Pulmonary artery endothelial cell (primary cell): ENCODE results near the gene PCDHGA9. TPM values are rescaled to one million over a fixed set of nuclear protein-coding genes. Genes with fewer than 3 reads are reported as not detected.
"Not testable (repeated sequence)": the region's sequence is repeated elsewhere in the genome, so short reads cannot be mapped to it uniquely, and the experiment has no call there.

Source experiments
- DNase-seq: peaks from one replicate; pipeline ENCODE4 v3.0.0-alpha.2; 2011; ENCODE audit warnings: low read depth, low spot score
- total RNA-seq: library from RNA; depleted of rRNA; stranded (reverse); fragments of >200 nt; gene quantifications from 2 replicates; pipeline ENCODE4 v1.2.3, GENCODE V29; 2014

Gene PCDHGA9
- total RNA-seq, 1 donor from 2014 or later, result 1.2 TPM

DNA sequence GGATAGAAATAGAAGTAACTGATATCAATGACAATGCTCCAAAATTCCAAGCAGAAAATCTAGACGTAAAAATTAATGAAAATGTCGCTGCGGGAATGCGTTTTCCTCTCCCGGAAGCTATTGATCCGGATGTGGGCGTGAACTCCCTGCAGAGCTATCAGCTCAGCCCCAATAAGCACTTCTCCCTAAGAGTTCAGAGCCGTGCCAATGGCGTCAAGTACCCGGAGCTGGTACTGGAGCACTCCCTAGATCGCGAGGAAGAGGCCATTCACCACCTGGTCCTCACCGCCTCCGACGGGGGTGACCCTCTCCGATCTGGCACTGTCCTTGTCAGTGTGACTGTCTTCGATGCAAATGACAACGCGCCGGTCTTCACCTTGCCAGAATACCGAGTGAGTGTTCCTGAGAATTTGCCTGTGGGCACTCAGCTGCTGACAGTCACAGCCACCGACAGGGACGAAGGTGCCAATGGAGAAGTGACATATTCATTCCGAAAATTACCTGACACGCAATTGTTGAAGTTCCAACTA lies 11.0 kb downstream of the PCDHGA9 start:
- DNase-seq, result no peak

DNA sequence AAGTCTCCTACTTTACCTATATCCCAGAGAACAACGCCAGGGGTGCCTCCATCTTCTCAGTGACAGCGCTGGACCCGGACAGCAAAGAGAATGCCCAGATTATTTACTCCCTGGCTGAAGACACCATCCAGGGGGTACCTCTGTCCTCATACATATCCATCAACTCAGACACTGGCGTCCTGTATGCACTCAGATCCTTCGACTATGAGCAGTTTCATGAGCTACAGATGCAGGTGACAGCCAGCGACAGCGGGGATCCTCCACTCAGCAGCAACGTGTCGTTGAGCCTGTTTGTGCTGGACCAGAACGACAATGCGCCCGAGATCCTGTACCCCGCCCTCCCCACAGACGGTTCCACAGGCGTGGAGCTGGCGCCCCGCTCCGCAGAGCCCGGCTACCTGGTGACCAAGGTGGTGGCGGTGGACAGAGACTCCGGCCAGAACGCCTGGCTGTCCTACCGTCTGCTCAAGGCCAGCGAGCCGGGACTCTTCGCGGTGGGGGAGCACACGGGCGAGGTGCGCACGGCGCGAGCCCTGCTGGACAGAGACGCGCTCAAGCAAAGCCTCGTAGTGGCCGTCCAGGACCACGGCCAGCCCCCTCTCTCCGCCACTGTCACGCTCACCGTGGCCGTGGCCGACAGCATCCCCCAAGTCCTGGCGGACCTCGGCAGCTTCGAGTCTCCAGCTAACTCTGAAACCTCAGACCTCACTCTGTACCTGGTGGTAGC lies 12.1 kb downstream of the PCDHGA9 start:
- not testable (repeated sequence) for DNase-seq

DNA sequence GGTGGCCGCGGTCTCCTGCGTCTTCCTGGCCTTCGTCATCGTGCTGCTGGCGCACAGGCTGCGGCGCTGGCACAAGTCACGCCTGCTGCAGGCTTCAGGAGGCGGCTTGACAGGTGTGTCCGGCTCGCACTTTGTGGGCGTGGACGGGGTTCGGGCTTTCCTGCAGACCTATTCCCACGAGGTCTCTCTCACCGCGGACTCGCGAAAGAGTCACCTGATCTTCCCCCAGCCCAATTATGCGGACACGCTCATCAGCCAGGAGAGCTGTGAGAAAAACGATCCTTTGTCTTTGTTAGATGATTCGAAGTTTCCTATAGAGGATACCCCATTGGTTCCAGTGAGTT lies 12.7 kb downstream of the PCDHGA9 start:
- DNase-seq, result not testable (repeated sequence)

DNA sequence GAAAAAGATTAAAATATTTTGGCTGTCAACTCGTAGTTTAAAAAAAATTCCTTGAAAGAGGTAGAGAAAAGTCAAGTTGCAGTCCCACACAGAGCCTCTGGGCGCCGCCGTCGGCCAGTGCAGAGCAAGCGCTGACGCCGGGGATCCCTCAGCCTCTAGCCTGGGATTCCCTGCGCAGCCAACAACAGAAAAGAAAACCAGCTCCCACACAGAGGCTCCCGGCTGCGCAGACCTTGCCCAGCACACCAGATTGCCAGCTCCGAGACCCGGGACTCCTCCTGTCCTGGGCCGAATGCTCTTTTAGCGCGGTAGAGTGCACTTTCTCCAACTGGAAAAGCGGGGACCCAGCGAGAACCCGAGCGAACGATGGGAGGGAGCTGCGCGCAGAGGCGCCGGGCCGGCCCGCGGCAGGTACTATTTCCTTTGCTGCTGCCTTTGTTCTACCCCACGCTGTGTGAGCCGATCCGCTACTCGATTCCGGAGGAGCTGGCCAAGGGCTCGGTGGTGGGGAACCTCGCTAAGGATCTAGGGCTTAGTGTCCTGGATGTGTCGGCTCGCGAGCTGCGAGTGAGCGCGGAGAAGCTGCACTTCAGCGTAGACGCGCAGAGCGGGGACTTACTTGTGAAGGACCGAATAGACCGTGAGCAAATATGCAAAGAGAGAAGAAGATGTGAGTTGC lies 15.1 kb downstream of the PCDHGA9 start, which contains the start of gene PCDHGB7:
PCDHGB7 (plus strand) TSS at position 184 of the 679 bp plus-strand sequence; CDS start at position 367, 183 bp downstream.
- peak; percentile 57 for DNase-seq

DNA sequence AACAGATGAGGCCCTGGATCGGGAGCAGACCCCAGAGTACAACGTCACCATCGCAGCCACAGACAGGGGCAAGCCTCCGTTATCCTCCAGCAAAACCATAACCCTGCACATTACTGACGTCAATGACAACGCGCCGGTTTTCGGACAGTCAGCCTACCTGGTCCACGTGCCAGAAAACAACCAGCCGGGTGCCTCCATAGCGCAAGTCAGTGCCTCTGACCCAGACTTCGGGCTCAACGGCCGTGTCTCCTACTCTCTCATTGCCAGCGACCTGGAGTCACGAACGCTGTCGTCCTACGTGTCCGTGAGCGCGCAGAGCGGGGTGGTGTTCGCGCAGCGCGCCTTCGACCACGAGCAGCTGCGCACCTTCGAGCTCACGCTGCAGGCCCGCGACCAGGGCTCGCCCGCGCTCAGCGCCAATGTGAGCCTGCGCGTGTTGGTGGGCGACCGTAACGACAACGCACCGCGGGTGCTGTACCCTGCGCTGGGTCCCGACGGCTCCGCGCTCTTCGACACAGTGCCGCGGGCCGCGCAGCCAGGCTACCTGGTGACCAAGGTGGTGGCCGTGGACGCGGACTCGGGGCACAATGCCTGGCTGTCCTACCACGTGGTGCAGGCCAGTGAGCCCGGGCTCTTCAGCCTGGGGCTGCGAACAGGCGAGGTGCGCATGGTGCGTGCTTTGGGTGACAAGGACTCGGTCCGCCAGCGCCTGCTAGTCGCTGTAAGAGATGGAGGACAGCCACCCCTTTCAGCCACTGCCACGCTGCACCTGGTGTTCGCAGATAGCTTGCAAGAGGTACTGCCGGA lies 16.7 kb downstream of the PCDHGA9 start:
- DNase-seq, result no peak

DNA sequence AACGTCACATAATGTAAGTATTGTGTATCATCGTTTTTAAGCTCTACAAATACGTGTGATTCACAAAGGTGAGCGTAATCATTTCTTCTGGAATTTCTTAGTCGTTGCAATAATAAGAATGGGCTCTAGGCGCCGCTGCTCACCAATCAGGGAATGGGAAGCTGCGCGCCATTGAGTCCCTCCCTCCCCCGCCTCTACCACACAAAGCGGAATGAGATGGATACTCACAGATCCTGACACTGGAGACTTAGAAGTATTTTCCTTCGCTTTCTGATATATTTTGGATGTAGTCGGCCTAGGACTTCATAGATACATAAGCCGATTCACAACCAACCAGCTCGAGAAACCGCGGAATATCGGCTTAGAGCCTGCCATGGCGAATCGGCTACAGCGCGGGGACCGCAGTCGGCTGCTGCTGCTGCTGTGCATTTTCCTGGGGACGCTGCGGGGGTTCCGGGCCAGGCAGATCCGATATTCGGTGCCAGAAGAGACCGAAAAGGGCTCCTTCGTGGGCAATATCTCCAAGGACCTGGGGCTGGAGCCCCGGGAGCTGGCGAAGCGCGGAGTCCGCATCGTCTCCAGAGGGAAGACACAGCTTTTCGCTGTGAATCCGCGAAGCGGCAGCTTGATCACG lies 18.4 kb downstream of the PCDHGA9 start, which contains the start of gene PCDHGA11:
PCDHGA11 (plus strand) TSS at position 197 of the 634 bp plus-strand sequence; CDS start at position 374, 177 bp downstream.
- no peak for DNase-seq

DNA sequence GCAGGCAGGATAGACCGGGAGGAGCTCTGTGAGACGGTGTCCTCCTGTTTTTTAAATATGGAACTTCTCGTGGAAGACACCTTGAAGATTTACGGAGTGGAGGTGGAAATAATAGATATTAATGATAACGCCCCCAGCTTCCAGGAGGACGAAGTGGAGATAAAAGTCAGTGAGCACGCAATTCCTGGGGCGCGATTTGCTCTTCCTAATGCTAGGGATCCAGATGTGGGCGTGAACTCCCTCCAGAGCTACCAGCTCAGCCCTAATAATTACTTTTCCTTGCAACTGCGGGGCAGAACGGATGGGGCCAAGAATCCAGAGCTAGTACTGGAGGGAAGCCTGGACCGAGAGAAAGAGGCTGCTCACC lies 18.9 kb downstream of the PCDHGA9 start:
- no peak for DNase-seq

DNA sequence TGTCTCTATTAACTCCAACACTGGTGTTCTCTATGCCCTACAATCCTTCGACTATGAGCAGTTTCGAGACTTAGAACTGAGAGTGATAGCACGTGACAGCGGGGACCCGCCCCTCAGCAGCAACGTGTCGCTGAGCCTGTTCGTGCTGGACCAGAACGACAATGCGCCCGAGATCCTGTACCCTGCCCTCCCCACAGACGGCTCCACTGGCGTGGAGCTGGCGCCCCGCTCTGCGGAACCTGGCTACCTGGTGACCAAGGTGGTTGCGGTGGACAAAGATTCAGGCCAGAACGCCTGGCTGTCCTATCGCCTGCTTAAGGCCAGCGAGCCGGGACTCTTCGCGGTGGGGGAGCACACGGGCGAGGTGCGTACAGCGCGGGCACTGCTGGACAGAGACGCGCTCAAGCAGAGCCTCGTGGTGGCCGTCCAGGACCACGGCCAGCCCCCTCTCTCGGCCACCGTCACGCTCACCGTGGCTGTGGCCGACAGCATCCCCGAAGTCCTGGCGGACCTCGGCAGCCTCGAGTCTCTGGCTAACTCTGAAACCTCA lies 20.2 kb downstream of the PCDHGA9 start:
- no peak for DNase-seq

DNA sequence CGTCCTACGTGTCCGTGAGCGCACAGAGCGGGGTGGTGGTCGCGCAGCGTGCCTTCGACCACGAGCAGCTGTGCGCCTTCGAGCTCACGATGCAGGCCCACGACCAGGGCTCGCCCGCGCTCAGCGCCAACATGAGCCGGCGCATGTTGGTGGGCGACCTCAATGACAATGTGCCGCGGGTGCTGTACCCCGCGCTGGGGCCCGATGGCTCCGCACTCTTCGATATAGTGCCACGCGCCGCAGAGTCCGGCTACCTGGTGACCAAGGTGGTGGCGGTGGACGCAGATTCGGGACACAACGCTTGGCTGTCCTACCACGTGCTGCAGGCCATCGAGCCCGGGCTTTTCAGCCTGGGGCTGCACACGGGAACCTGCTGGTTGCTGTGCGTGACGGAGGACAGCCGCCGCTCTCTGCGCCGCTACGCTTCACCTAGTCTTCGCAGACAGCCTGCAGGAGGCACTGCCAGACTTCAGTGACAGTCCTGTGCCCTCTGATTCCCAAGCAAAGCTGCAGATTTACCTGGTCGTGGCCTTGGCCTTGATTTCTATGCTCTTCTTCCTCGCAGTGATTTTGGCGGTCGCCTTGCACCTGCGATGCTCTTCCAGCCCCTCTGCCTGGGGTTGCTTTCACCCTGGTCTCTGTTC lies 25.3 kb downstream of the PCDHGA9 start:
- DNase-seq, result no peak

DNA sequence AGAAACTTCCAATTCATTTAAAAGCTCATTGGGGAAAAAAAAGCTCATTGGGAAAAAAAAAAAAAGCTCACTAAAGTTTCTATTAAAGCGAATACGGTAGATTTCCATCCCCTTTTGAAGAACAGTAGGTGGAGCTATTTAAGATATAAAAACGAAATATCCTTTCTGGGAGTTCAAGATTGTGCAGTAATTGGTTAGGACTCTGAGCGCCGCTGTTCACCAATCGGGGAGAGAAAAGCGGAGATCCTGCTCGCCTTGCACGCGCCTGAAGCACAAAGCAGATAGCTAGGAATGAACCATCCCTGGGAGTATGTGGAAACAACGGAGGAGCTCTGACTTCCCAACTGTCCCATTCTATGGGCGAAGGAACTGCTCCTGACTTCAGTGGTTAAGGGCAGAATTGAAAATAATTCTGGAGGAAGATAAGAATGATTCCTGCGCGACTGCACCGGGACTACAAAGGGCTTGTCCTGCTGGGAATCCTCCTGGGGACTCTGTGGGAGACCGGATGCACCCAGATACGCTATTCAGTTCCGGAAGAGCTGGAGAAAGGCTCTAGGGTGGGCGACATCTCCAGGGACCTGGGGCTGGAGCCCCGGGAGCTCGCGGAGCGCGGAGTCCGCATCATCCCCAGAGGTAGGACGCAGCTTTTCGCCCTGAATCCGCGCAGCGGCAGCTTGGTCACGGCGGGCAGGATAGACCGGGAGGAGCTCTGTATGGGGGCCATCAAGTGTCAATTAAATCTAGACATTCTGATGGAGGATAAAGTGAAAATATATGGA lies 27.9 kb downstream of the PCDHGA9 start, which contains the start of gene PCDHGA12:
PCDHGA12 (plus strand) TSS at position 176 of the 782 bp plus-strand sequence; CDS start at position 429, 253 bp downstream.
- peak; percentile 80 for DNase-seq

DNA sequence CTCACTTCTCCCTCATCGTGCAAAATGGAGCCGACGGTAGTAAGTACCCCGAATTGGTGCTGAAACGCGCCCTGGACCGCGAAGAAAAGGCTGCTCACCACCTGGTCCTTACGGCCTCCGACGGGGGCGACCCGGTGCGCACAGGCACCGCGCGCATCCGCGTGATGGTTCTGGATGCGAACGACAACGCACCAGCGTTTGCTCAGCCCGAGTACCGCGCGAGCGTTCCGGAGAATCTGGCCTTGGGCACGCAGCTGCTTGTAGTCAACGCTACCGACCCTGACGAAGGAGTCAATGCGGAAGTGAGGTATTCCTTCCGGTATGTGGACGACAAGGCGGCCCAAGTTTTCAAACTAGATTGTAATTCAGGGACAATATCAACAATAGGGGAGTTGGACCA lies 28.7 kb downstream of the PCDHGA9 start:
- DNase-seq, result no peak

DNA sequence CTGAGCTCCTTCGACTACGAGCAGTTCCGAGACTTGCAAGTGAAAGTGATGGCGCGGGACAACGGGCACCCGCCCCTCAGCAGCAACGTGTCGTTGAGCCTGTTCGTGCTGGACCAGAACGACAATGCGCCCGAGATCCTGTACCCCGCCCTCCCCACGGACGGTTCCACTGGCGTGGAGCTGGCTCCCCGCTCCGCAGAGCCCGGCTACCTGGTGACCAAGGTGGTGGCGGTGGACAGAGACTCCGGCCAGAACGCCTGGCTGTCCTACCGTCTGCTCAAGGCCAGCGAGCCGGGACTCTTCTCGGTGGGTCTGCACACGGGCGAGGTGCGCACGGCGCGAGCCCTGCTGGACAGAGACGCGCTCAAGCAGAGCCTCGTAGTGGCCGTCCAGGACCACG lies 29.7 kb downstream of the PCDHGA9 start:
- DNase-seq, result not testable (repeated sequence)

DNA sequence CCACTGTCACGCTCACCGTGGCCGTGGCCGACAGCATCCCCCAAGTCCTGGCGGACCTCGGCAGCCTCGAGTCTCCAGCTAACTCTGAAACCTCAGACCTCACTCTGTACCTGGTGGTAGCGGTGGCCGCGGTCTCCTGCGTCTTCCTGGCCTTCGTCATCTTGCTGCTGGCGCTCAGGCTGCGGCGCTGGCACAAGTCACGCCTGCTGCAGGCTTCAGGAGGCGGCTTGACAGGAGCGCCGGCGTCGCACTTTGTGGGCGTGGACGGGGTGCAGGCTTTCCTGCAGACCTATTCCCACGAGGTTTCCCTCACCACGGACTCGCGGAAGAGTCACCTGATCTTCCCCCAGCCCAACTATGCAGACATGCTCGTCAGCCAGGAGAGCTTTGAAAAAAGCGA lies 30.1 kb downstream of the PCDHGA9 start:
- DNase-seq, result not testable (repeated sequence)

DNA sequence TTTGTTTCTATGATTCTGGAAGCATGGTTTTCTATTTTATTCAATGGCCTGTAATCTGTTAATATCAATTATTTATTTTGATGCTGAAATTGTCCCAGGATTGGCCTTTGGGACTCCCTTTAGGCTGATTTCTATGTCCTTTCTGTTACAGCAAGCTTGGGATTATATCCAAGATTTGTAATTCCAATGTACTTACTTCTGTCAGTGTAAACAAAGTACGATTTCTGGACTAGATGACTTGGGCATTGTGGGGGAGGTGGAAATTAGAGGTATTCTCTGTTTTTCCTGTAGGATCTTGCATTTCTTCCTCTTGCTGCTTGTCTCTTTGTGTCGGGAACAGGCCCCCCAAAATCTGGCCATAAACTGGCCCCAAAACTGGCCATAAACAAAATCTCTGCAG lies 31.4 kb downstream of the PCDHGA9 start:
- DNase-seq, result no peak

DNA sequence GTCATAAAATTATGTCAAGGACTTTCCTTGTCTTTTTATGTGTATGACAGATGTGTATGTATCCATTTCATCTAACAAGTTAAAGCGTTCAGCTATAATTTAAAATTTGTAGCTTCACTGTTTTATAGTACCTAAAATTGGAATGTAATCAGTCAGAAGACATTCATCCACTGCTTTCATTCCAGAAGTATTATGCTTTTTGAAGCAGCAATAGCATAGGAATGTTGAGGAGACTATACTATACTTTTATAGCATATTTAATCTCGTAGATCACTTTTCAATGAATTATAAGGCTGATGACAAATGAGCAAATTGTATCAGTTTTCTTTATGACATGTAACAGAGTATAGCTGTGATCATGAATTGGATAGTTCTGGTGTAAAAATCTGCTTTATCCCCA lies 34.6 kb downstream of the PCDHGA9 start:
- DNase-seq, result no peak

DNA sequence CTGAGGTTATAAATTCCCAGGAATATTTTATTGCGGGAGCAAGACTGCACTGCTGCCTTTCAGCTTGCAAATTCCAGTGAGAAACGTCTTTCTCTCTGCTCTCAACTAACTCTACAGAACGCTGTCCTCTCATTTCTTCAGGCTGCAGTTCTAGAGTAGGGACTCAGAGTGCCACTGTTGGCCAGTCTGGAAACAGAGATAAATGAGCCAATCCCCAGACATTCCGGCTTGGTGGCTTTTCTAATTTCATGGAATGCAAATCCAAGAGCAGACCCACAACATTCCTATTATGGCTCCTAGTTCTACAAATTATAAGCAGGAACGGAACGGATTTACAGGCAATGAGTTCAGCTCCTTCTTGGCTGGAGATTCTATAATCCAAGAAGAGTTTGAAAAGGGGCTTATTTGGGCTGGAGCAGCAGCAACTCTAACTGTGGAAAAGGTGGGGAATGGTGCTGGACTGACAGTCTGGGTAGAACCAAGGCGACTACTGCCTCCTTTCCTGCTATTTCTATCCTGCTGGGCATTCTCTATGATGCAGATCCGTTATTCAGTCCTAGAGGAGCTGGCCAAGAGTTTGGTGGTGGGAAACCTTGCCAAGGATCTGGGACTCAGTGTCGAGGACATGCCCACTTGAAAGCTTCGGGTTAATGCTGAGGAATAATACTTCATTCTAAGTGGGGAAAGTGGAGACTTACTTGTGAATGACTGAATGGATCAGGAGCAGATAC lies 37.0 kb downstream of the PCDHGA9 start:
- DNase-seq, result no peak

DNA sequence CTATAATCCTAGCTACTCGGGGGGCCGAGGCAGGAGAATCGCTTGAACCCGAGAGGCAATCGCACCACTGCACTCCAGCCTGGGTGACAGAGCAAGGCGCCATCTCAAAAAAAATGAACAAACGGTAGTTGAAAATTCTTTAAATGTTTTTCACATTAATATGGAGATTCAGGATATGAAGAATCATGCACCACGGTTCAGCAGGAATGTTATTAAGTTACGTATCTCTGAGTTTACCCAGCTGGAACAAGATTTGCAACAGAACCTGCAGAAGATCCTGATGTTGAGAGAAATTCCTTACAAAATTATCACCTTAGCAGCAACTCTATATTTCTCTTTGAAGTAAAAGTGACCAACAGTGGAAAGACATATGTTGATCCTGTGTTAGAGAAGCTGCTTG lies 37.8 kb downstream of the PCDHGA9 start:
- no peak for DNase-seq

DNA sequence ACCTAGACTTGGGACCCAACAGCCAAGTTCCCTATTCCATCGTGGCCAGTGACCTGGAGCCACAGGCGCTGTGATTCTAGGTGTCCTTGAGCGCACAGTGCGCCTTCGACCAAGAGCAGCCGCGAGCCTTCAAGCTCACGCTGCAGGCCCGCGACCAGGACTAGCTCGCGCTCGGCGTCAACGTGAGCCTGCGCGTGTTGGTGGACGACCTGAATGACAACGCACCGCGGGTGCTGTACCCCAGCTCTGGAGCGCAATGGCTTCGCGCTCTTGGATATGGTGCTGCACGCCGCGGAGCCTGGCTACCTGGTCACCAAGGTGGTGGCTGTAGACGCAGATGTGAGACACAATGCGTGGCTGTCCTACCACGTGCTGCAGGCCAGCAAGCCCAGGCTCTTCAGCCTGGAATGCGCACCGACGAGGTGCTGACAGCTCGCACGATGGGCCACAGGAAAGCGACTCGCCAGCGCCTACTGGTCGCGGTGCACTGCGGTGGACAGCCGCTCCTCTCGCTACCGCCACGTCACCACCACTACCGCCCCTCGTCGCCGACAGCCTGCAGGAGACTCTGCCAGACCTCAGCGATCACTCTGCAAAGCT lies 39.1 kb downstream of the PCDHGA9 start:
- no peak for DNase-seq
